Activated naive CD8-positive, alpha-beta T cell treated with anti-CD3 and anti-CD28 coated beads, Interleukin-2, amount 50 U/mL, for 24 hours (primary cell): ENCODE measurements around the gene SMIM27.
"Not testable (repeated sequence)": the region's sequence is repeated elsewhere in the genome, so short reads cannot be mapped to it uniquely, and the experiment has no call there.

ENCODE experiments used
- ATAC-seq: fragments of 150-1000 bp; cut with Tn5 transposase; one replicate; pipeline ENCODE4 v1.10.0; 2021
- DNase-seq: peaks from one replicate; pipeline ENCODE4 v3.0.0; 2021
- H3K27ac Mint-ChIP-seq: one replicate; pipeline ENCODE4 v1.8.0; 2021; ENCODE audit warnings: mild to moderate bottlenecking, mixed read lengths
- H3K27me3 Mint-ChIP-seq: one replicate; pipeline ENCODE4 v1.8.0; 2021; ENCODE audit warnings: mixed read lengths
- H3K36me3 Mint-ChIP-seq: one replicate; pipeline ENCODE4 v1.8.0; 2021; ENCODE audit warnings: low read depth, mixed read lengths
- H3K4me1 Mint-ChIP-seq: one replicate; pipeline ENCODE4 v1.8.0; 2021; ENCODE audit warnings: mixed read lengths
- H3K4me3 Mint-ChIP-seq: one replicate; pipeline ENCODE4 v1.8.0; 2021; ENCODE audit warnings: mild to moderate bottlenecking, moderate library complexity, mixed read lengths
- H3K9me3 Mint-ChIP-seq: one replicate; pipeline ENCODE4 v1.8.0; 2021; ENCODE audit warnings: mixed read lengths

SMIM27 gene

GRCh38 chr9:32574858-32575257 is 22.7 kb downstream of the SMIM27 start:
- Mint-ChIP-seq H3K4me3 (no peak overlapping the region), H3K4me1 (peaks cover 30% of the 10 kb centered on the region), H3K27me3 (peaks cover 4% of the 10 kb centered on the region), H3K27ac (no peak overlapping the region), H3K9me3 (no peaks in the 10 kb centered on the region), H3K36me3 (peaks cover 5% of the 10 kb centered on the region)
- DNase-seq (no peak), ATAC-seq (no peak)

- Mint-ChIP-seq H3K4me1 (peaks cover 13% of the 10 kb centered on the region), H3K9me3 (no peaks in the 10 kb centered on the region), H3K4me3 (no peak overlapping the region), H3K27me3 (peaks cover 9% of the 10 kb centered on the region), H3K27ac (no peak overlapping the region), H3K36me3 (no peaks in the 10 kb centered on the region)
- DNase-seq, result no peak
- ATAC-seq, result no peak
These were observed 25.2 kb downstream of the SMIM27 start for GRCh38 chr9:32577316-32577715.

- Mint-ChIP-seq H3K36me3 (no peaks in the 10 kb centered on the region), H3K4me1 (peaks cover 2% of the 10 kb centered on the region), H3K4me3 (no peak overlapping the region), H3K27me3 (peaks cover 9% of the 10 kb centered on the region), H3K27ac (no peak overlapping the region), H3K9me3 (no peaks in the 10 kb centered on the region)
- DNase-seq, result no peak
- ATAC-seq, result no peak
These were observed 26.8 kb downstream of the SMIM27 start for GRCh38 chr9:32578976-32579375.

GRCh38 chr9:32579706-32580331 is 27.7 kb downstream of the SMIM27 start:
- no peak overlapping the region for H3K4me3 Mint-ChIP-seq
- DNase-seq, result peak; percentile 80
- no peaks in the 10 kb centered on the region for H3K36me3 Mint-ChIP-seq
- peaks cover 2% of the 10 kb centered on the region for H3K4me1 Mint-ChIP-seq
- no peak overlapping the region for H3K27ac Mint-ChIP-seq
- H3K27me3 Mint-ChIP-seq, result peaks cover 12% of the 10 kb centered on the region
- H3K9me3 Mint-ChIP-seq, result no peaks in the 10 kb centered on the region
- peak; percentile 49 for ATAC-seq

GRCh38 chr9:32580631-32581300 is 28.6 kb downstream of the SMIM27 start:
- Mint-ChIP-seq H3K4me1 (peaks cover 2% of the 10 kb centered on the region), H3K27me3 (peaks cover 12% of the 10 kb centered on the region), H3K36me3 (no peaks in the 10 kb centered on the region), H3K4me3 (no peak overlapping the region), H3K27ac (no peak overlapping the region), H3K9me3 (no peaks in the 10 kb centered on the region)
- ATAC-seq (no peak), DNase-seq (no peak)

GRCh38 chr9:32581512-32582143 is 29.5 kb downstream of the SMIM27 start:
- Mint-ChIP-seq H3K4me3 (no peak overlapping the region), H3K27me3 (peaks cover 14% of the 10 kb centered on the region), H3K36me3 (no peaks in the 10 kb centered on the region), H3K27ac (no peak overlapping the region), H3K4me1 (peaks cover 2% of the 10 kb centered on the region), H3K9me3 (no peaks in the 10 kb centered on the region)
- ATAC-seq, result no peak
- peak; percentile 12 for DNase-seq

GRCh38 chr9:32584784-32585183 is 32.7 kb downstream of the SMIM27 start:
- no peak for DNase-seq
- no peaks in the 10 kb centered on the region for H3K9me3 Mint-ChIP-seq
- no peaks in the 10 kb centered on the region for H3K36me3 Mint-ChIP-seq
- no peak overlapping the region for H3K27ac Mint-ChIP-seq
- H3K27me3 Mint-ChIP-seq, result peaks cover 16% of the 10 kb centered on the region
- no peak for ATAC-seq
- H3K4me3 Mint-ChIP-seq, result no peak overlapping the region
- peaks cover 9% of the 10 kb centered on the region for H3K4me1 Mint-ChIP-seq

- no peaks in the 10 kb centered on the region for H3K36me3 Mint-ChIP-seq
- no peaks in the 10 kb centered on the region for H3K9me3 Mint-ChIP-seq
- no peak overlapping the region for H3K4me3 Mint-ChIP-seq
- DNase-seq (no peak), ATAC-seq (peak; percentile 95)
- peaks cover 19% of the 10 kb centered on the region for H3K27me3 Mint-ChIP-seq
- H3K27ac Mint-ChIP-seq, result no peak overlapping the region
- peaks cover 7% of the 10 kb centered on the region for H3K4me1 Mint-ChIP-seq
These were observed 35.8 kb downstream of the SMIM27 start for GRCh38 chr9:32587901-32588300.

- ATAC-seq (peak; percentile 72), DNase-seq (no peak)
- no peaks in the 10 kb centered on the region for H3K36me3 Mint-ChIP-seq
- peaks cover 19% of the 10 kb centered on the region for H3K27me3 Mint-ChIP-seq
- no peak overlapping the region for H3K4me3 Mint-ChIP-seq
- no peaks in the 10 kb centered on the region for H3K9me3 Mint-ChIP-seq
- H3K4me1 Mint-ChIP-seq, result peaks cover 7% of the 10 kb centered on the region
- no peak overlapping the region for H3K27ac Mint-ChIP-seq
These were observed 37.1 kb downstream of the SMIM27 start for GRCh38 chr9:32589083-32589723.

GRCh38 chr9:32590476-32590875 is 38.3 kb downstream of the SMIM27 start:
- Mint-ChIP-seq H3K36me3 (no peaks in the 10 kb centered on the region), H3K27me3 (peaks cover 17% of the 10 kb centered on the region), H3K27ac (no peak overlapping the region), H3K4me1 (peaks cover 7% of the 10 kb centered on the region), H3K9me3 (no peaks in the 10 kb centered on the region), H3K4me3 (no peak overlapping the region)
- ATAC-seq (no peak), DNase-seq (no peak)

- ATAC-seq (no peak), DNase-seq (no peak)
- Mint-ChIP-seq H3K36me3 (no peaks in the 10 kb centered on the region), H3K27me3 (peaks cover 17% of the 10 kb centered on the region), H3K9me3 (no peaks in the 10 kb centered on the region), H3K27ac (no peak overlapping the region), H3K4me1 (peaks cover 8% of the 10 kb centered on the region), H3K4me3 (no peak overlapping the region)
These were observed 38.8 kb downstream of the SMIM27 start for GRCh38 chr9:32590898-32591297.

GRCh38 chr9:32596096-32596865 is 44.2 kb downstream of the SMIM27 start:
- Mint-ChIP-seq H3K4me1 (peaks cover 2% of the 10 kb centered on the region), H3K27me3 (peaks cover 10% of the 10 kb centered on the region), H3K4me3 (no peak overlapping the region), H3K36me3 (no peaks in the 10 kb centered on the region), H3K27ac (no peak overlapping the region), H3K9me3 (peaks cover 4% of the 10 kb centered on the region)
- DNase-seq (no peak), ATAC-seq (no peak)

GRCh38 chr9:32596936-32597335 is 44.8 kb downstream of the SMIM27 start:
- Mint-ChIP-seq H3K36me3 (no peaks in the 10 kb centered on the region), H3K27ac (no peak overlapping the region), H3K9me3 (peaks cover 4% of the 10 kb centered on the region), H3K27me3 (peaks cover 11% of the 10 kb centered on the region), H3K4me3 (no peak overlapping the region), H3K4me1 (peaks cover 2% of the 10 kb centered on the region)
- DNase-seq (no peak), ATAC-seq (no peak)

GRCh38 chr9:32599021-32599420 is 46.9 kb downstream of the SMIM27 start:
- H3K27me3 Mint-ChIP-seq, result peaks cover 11% of the 10 kb centered on the region
- H3K4me3 Mint-ChIP-seq, H3K9me3 Mint-ChIP-seq, H3K36me3 Mint-ChIP-seq, DNase-seq, ATAC-seq, H3K4me1 Mint-ChIP-seq, H3K27ac Mint-ChIP-seq: not testable (repeated sequence)
